Measurements from ENCODE around the gene TMED10. TPM values are rescaled to one million over a fixed set of nuclear protein-coding genes. Genes with fewer than 3 reads are reported as not detected.
"Not testable (repeated sequence)": the region's sequence is repeated elsewhere in the genome, so short reads cannot be mapped to it uniquely, and the experiment has no call there.

Gene TMED10
- total RNA-seq, 1 experiment from 2014 or later: 253 TPM

DNA sequence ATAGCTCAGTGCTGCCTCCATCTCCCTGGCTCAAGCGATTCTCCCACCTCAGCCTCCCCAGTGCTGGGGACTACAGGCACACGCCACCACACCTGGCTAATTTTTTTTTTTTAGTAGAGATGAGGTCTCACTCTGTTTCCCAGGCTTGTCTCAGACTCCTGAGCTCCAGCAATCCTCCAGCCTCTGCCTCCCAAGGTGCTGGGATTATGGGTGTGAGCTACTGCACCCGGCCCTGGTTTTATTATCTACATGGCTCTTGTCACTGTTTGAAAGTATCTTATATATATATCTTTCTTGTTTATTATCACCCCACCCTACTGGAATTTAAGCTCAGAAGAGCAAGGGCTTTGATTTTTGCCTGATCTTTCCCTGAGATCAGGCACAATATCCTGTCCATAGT is 7.6 kb upstream of the TMED10 start:
- Histone ChIP-seq H3K79me2 (ENCODE audit: low read length) (no peaks in the 10 kb centered on the region), H2AFZ (ENCODE audit: low read length) (no peak overlapping the region), H3K4me1 (ENCODE audit: insufficient read depth, low read length) (no peaks in the 10 kb centered on the region), H3K9ac (ENCODE audit: low read length) (no peak overlapping the region), H3K9me2 (replicated peaks; ENCODE audit: low read length) (no peaks in the 10 kb centered on the region), H3K4me2 (ENCODE audit: low read length) (no peak overlapping the region), H3F3A (ENCODE audit: low read length, unreplicated experiment) (no peaks in the 10 kb centered on the region), H3K9me3 (ENCODE audit: low read length) (no peaks in the 10 kb centered on the region), H3K36me3 (ENCODE audit: low read depth, low read length) (no peaks in the 10 kb centered on the region), H4K20me1 (ENCODE audit: low read length) (no peaks in the 10 kb centered on the region), H3K4me3 (ENCODE audit: low read length) (no peak overlapping the region), H3K27me3 (ENCODE audit: low read length) (no peaks in the 10 kb centered on the region), H3K27ac (ENCODE audit: low read length) (no peak overlapping the region)
- no peak for DNase-seq
- no TSS peak for BruUV-seq (replicated peaks)
- CTCF ChIA-PET: interaction anchor here (0.7 kb wide), 1 partner anchor 110 kb away, joined by 4 read pairs; no protein-coding TSS in a partner anchor
- TF ChIP-seq, protein P1, sequence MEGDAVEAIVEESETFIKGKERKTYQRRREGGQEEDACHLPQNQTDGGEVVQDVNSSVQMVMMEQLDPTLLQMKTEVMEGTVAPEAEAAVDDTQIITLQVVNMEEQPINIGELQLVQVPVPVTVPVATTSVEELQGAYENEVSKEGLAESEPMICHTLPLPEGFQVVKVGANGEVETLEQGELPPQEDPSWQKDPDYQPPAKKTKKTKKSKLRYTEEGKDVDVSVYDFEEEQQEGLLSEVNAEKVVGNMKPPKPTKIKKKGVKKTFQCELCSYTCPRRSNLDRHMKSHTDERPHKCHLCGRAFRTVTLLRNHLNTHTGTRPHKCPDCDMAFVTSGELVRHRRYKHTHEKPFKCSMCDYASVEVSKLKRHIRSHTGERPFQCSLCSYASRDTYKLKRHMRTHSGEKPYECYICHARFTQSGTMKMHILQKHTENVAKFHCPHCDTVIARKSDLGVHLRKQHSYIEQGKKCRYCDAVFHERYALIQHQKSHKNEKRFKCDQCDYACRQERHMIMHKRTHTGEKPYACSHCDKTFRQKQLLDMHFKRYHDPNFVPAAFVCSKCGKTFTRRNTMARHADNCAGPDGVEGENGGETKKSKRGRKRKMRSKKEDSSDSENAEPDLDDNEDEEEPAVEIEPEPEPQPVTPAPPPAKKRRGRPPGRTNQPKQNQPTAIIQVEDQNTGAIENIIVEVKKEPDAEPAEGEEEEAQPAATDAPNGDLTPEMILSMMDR (conservative IDR thresholded peaks at IDR 0.05; ENCODE audit: low read depth, low read length): no peak
- TF ChIP-seq EZH2phosphoT487 (IDR thresholded peaks at IDR 0.05; ENCODE audit: borderline replicate concordance, low read length) (no peak), EZH2 (IDR thresholded peaks at IDR 0.05; ENCODE audit: low read length, unreplicated experiment) (no peak)
- POLR2A ChIA-PET (ENCODE audit: unreplicated experiment): no interaction called here
- intact Hi-C loops (cut with micrococcal nuclease): no loop called here
- no peak for ATAC-seq

DNA sequence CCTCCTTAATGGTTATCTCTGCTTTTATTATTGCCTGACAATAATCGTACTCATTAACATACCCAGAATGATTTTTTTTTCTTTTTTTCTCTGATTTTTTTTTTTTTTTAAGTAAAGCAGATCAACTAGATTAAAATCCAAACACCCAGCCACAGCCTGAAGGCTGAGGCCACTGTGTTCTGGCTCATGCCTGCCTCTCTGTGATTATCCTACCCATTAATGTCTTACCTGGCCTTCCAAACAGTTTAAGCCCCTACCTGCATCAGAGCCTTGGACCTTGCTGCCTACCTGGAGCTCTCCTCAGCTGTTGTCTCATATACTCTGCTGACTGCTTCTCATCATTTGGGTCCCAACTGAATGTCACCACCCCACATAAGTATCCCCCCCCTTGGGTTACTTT is 6.8 kb upstream of the TMED10 start:
- CTCF ChIA-PET: no interaction called here
- Histone ChIP-seq H3K4me3 (ENCODE audit: low read length) (no peak overlapping the region), H3F3A (ENCODE audit: low read length, unreplicated experiment) (no peaks in the 10 kb centered on the region), H3K4me1 (ENCODE audit: insufficient read depth, low read length) (no peaks in the 10 kb centered on the region), H3K27me3 (ENCODE audit: low read length) (no peaks in the 10 kb centered on the region), H2AFZ (ENCODE audit: low read length) (no peak overlapping the region), H3K9me3 (ENCODE audit: low read length) (no peaks in the 10 kb centered on the region), H3K79me2 (ENCODE audit: low read length) (no peaks in the 10 kb centered on the region), H3K36me3 (ENCODE audit: low read depth, low read length) (no peaks in the 10 kb centered on the region), H3K9ac (ENCODE audit: low read length) (no peak overlapping the region), H4K20me1 (ENCODE audit: low read length) (no peaks in the 10 kb centered on the region), H3K9me2 (replicated peaks; ENCODE audit: low read length) (no peaks in the 10 kb centered on the region), H3K27ac (ENCODE audit: low read length) (no peak overlapping the region), H3K4me2 (ENCODE audit: low read length) (no peak overlapping the region)
- TF ChIP-seq EZH2phosphoT487 (IDR thresholded peaks at IDR 0.05; ENCODE audit: borderline replicate concordance, low read length) (no peak), EZH2 (IDR thresholded peaks at IDR 0.05; ENCODE audit: low read length, unreplicated experiment) (no peak)
- TF ChIP-seq, protein P1 (conservative IDR thresholded peaks at IDR 0.05; ENCODE audit: low read depth, low read length): no peak
- POLR2A ChIA-PET (ENCODE audit: unreplicated experiment): no interaction called here
- no peak for DNase-seq
- intact Hi-C loops (cut with micrococcal nuclease): no loop called here
- ATAC-seq: no peak
- no TSS peak for BruUV-seq (replicated peaks)

DNA sequence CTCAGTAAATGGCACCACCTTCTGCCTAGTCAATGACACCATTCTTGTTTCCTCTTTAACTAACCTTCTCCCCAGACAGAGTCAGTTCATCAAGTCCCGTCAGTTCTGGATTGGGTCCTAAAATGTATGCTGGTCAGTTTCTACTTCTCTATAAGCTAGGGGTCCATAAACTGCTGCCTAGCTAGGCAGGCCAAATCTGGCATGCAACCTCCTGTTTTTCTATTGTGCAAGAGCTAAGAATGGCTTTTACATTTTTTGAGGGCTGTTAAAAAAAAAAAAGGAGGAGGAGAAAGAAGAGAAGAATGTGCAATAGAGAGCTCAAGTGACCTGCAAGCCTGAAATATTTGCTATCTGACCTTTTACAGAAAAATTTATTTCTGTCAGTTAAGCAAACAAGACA is 6.4 kb upstream of the TMED10 start:
- Histone ChIP-seq H3K9ac (ENCODE audit: low read length) (no peak overlapping the region), H3F3A (ENCODE audit: low read length, unreplicated experiment) (no peaks in the 10 kb centered on the region), H4K20me1 (ENCODE audit: low read length) (no peaks in the 10 kb centered on the region), H3K27me3 (ENCODE audit: low read length) (no peaks in the 10 kb centered on the region), H3K4me1 (ENCODE audit: insufficient read depth, low read length) (no peaks in the 10 kb centered on the region), H3K36me3 (ENCODE audit: low read depth, low read length) (no peaks in the 10 kb centered on the region), H2AFZ (ENCODE audit: low read length) (no peak overlapping the region), H3K9me3 (ENCODE audit: low read length) (no peaks in the 10 kb centered on the region), H3K4me2 (ENCODE audit: low read length) (no peak overlapping the region), H3K9me2 (replicated peaks; ENCODE audit: low read length) (no peaks in the 10 kb centered on the region), H3K27ac (ENCODE audit: low read length) (no peak overlapping the region), H3K4me3 (ENCODE audit: low read length) (no peak overlapping the region), H3K79me2 (ENCODE audit: low read length) (no peaks in the 10 kb centered on the region)
- intact Hi-C loops (cut with micrococcal nuclease): no loop called here
- ChIA-PET CTCF (no interaction called here), POLR2A (ENCODE audit: unreplicated experiment) (no interaction called here)
- TF ChIP-seq, protein P1 (conservative IDR thresholded peaks at IDR 0.05; ENCODE audit: low read depth, low read length): no peak
- TF ChIP-seq EZH2 (IDR thresholded peaks at IDR 0.05; ENCODE audit: low read length, unreplicated experiment) (no peak), EZH2phosphoT487 (IDR thresholded peaks at IDR 0.05; ENCODE audit: borderline replicate concordance, low read length) (no peak)
- no TSS peak for BruUV-seq (replicated peaks)
- ATAC-seq (no peak), DNase-seq (no peak)

DNA sequence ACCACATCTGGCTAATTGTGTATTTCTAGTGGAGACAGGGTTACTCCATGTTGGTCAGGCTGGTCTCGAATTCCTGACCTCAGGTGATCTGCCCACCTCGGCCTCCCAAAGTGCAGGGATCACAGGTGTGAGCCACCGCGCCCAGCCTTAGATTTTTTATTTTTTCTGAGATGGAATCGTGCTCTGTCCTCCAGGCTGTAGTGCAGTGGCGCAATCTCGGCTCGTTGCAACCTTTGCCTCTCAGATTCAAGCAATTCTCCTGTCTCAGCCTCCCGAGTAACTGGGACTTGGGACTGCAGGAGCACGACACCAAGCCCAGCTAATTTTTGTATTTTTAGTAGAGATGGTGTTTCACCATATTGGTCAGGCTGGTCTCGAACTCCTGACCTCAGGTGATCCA is 5.8 kb upstream of the TMED10 start:
- CTCF ChIA-PET; H3F3A ChIP-seq (ENCODE audit: low read length, unreplicated experiment); H3K36me3 ChIP-seq (ENCODE audit: low read depth, low read length); H3K9ac ChIP-seq (ENCODE audit: low read length); H3K9me3 ChIP-seq (ENCODE audit: low read length); H3K27ac ChIP-seq (ENCODE audit: low read length); H3K9me2 ChIP-seq (replicated peaks; ENCODE audit: low read length); POLR2A ChIA-PET (ENCODE audit: unreplicated experiment); H3K4me3 ChIP-seq (ENCODE audit: low read length); H4K20me1 ChIP-seq (ENCODE audit: low read length); H3K4me1 ChIP-seq (ENCODE audit: insufficient read depth, low read length); ATAC-seq; H3K4me2 ChIP-seq (ENCODE audit: low read length); H3K27me3 ChIP-seq (ENCODE audit: low read length); DNase-seq; intact Hi-C loops (cut with micrococcal nuclease); H3K79me2 ChIP-seq (ENCODE audit: low read length); BruUV-seq (replicated peaks); H2AFZ ChIP-seq (ENCODE audit: low read length): not testable (repeated sequence)
